WERI-Rb-1 (cell line): Measurements from ENCODE around the gene SOWAHA.

Source experiments
- DNase-seq: peaks from one replicate; pipeline ENCODE4 v3.0.0-alpha.2; 2020
- H3K27ac ChIP-seq: fragments of 250-450 bp; sonication (Bioruptor Pico); 2 replicates; pipeline ENCODE4 v1.5.1; 2020; ENCODE audit warnings: mild to moderate bottlenecking, moderate library complexity
- H3K27me3 ChIP-seq: fragments of 250-450 bp; sonication (Bioruptor Pico); 2 replicates; pipeline ENCODE4 v1.5.1; 2021; ENCODE audit warnings: mild to moderate bottlenecking, low read depth, moderate library complexity; ENCODE audit not compliant: insufficient read depth, severe bottlenecking
- H3K36me3 ChIP-seq: fragments of 250-450 bp; sonication (Bioruptor Pico); 2 replicates; pipeline ENCODE4 v1.5.1; 2020; ENCODE audit warnings: mild to moderate bottlenecking, moderate library complexity
- H3K4me3 ChIP-seq: 2 replicates; pipeline ENCODE4 v1.5.1; 2011; ENCODE audit warnings: low read depth, mild to moderate bottlenecking, control low read depth, low read length
- H3K9me3 ChIP-seq: fragments of 250-450 bp; sonication (Bioruptor Pico); 2 replicates; pipeline ENCODE4 v1.5.1; 2021; ENCODE audit warnings: mild to moderate bottlenecking, moderate library complexity; ENCODE audit not compliant: severe bottlenecking
- CTCF ChIP-seq: IDR thresholded peaks from 2 replicates; pipeline ENCODE4 v1.5.1; 2011; ENCODE audit warnings: low read depth, mild to moderate bottlenecking, control low read depth, inconsistent platforms, low read length

SOWAHA gene

DNA sequence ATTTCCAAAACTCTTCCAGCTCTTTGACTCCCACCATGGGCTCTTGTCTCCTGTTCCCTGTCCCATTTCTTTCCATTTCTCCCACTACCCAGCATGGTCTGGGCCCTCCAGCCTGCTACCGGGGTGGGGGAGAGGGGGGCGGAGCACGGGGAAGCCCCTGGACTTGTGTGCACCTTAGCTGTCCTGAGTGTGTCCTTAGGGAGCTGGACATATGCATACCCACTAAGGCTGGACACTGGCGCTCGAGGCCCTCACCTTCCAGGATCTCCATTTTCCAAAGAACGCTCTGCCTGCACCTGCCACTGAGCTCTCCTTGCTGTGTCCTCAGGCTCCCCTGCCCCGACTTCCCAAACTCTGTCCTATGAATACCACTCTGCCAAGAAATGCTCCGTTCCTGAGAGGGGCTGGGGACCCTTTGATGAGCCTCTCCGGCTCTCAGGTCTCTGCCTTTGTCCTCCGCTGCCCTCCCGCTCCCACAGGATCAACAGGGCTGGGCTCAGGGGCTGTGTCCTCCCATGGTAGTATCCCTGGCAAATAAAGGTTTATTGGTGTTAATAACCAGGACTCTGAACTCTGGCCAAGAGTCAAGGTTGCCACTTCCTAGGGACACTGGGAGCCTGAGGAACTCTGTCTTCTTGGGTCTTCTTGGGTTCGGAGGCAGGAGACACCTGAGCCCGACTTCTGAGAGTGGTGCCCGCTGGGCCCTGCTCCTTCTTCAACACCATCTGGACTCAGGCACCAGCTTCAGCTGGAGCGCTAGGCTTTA lies 18.2 kb downstream of the SOWAHA start:
- no peak for TF ChIP-seq CTCF
- Histone ChIP-seq H3K27me3 (no peaks in the 10 kb centered on the region), H3K4me3 (peak overlapping the region; percentile 62), H3K27ac (peak overlapping the region; percentile 94), H3K9me3 (no peaks in the 10 kb centered on the region), H3K36me3 (no peaks in the 10 kb centered on the region; the same call in none of the 2 replicates)
- no peak for DNase-seq

DNA sequence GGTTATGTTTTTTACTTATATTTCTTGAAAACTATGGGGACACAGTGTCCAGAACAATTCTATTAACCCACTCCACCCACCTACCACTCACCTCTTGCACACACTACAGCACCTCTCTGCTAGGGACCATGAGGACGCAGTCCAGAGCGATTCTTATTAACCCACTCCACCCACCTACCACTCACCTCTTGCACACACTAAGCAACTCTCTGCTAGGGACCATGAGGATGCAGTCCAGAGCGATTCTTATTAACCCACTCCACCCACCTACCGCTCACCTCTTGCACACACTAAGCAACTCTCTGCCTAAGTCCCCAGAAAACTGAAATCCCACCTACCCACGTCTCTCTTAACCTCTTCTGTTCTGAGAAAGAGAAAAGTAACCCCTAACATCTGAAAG lies 19.5 kb downstream of the SOWAHA start:
- Histone ChIP-seq H3K4me3 (no peak overlapping the region), H3K36me3 (no peaks in the 10 kb centered on the region; the same call in 1 of the 2 replicates), H3K27ac (no peak overlapping the region), H3K27me3 (no peaks in the 10 kb centered on the region), H3K9me3 (no peaks in the 10 kb centered on the region)
- DNase-seq = no peak
- no peak for TF ChIP-seq CTCF

- Histone ChIP-seq H3K27ac (no peak overlapping the region), H3K9me3 (no peaks in the 10 kb centered on the region), H3K4me3 (no peak overlapping the region), H3K27me3 (no peaks in the 10 kb centered on the region), H3K36me3 (no peaks in the 10 kb centered on the region; the same call in 1 of the 2 replicates)
- DNase-seq = no peak
- TF ChIP-seq CTCF = no peak
These were observed 21.0 kb downstream of the SOWAHA start for GRCh38 chr5:132834057-132834456.

DNA sequence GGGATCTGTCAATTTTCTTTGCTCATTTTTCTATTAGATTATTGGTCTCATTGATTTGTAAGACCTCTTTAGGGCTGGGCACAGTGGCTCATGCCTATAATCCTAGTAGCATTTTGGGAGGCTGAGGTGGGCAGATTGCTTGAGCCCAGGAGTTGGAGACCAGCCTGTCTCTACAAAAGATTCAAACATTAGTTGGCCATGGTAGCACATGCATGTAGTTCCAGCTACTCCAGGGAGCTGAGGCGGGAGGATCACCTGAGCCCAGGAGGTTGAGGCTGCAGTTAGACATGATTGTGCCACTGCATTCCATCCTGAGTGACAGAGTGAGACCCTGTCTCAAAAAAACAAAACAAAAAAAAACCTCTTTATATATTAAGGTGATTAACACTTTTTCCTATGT lies 23.8 kb downstream of the SOWAHA start:
- Histone ChIP-seq H3K9me3 (no peaks in the 10 kb centered on the region), H3K27ac (no peak overlapping the region), H3K27me3 (no peaks in the 10 kb centered on the region), H3K4me3 (no peak overlapping the region), H3K36me3 (no peaks in the 10 kb centered on the region)
- DNase-seq = no peak
- no peak for TF ChIP-seq CTCF

GRCh38 chr5:132837868-132838267 lies 24.8 kb downstream of the SOWAHA start:
- Histone ChIP-seq H3K27ac (no peak overlapping the region), H3K9me3 (no peaks in the 10 kb centered on the region), H3K4me3 (no peak overlapping the region), H3K27me3 (no peaks in the 10 kb centered on the region), H3K36me3 (no peaks in the 10 kb centered on the region)
- no peak for DNase-seq
- TF ChIP-seq CTCF = no peak
